22Rv1 (cell line): Measurements from ENCODE around the gene ME3.
"Not testable (repeated sequence)": the region's sequence is repeated elsewhere in the genome, so short reads cannot be mapped to it uniquely, and the experiment has no call there.

Source experiments
- H3K27ac ChIP-seq: fragments of 450-650 bp; 2 replicates; pipeline ENCODE4 v1.5.1; 2017
- ZFX ChIP-seq: fragments of 450-650 bp; IDR thresholded peaks from 2 replicates; pipeline ENCODE4 v1.6.1; 2017; ENCODE audit warnings: antibody characterized with exemption, borderline replicate concordance
- TF ChIP-seq, protein P1 (sequence below): fragments of 450-650 bp; IDR thresholded peaks from 2 replicates; pipeline ENCODE4 v1.5.1; 2017; ENCODE audit warnings: mild to moderate bottlenecking

The ME3 gene

DNA sequence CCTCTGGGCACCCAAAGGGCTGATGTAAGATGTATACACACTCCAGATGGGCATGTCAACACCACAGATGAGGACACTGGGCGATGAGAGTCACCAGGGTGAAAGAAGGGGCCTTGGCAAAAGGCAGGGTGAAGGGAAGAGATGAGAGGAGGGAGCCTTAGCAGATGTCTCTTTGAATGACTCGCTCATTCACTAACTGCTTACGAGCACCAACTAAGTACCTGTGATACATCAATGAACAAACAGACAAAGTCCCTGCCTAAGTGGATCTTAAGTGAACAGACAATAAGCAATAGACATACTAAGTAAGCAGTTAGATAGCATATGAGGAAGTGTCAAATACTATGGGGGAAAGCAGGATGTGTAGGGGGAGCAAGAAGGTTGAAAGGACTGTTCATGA, 7.5 kb downstream of the ME3 start:
- TF ChIP-seq, protein P1, sequence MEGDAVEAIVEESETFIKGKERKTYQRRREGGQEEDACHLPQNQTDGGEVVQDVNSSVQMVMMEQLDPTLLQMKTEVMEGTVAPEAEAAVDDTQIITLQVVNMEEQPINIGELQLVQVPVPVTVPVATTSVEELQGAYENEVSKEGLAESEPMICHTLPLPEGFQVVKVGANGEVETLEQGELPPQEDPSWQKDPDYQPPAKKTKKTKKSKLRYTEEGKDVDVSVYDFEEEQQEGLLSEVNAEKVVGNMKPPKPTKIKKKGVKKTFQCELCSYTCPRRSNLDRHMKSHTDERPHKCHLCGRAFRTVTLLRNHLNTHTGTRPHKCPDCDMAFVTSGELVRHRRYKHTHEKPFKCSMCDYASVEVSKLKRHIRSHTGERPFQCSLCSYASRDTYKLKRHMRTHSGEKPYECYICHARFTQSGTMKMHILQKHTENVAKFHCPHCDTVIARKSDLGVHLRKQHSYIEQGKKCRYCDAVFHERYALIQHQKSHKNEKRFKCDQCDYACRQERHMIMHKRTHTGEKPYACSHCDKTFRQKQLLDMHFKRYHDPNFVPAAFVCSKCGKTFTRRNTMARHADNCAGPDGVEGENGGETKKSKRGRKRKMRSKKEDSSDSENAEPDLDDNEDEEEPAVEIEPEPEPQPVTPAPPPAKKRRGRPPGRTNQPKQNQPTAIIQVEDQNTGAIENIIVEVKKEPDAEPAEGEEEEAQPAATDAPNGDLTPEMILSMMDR: no peak
- no peak for TF ChIP-seq ZFX
- no peak overlapping the region for H3K27ac ChIP-seq

DNA sequence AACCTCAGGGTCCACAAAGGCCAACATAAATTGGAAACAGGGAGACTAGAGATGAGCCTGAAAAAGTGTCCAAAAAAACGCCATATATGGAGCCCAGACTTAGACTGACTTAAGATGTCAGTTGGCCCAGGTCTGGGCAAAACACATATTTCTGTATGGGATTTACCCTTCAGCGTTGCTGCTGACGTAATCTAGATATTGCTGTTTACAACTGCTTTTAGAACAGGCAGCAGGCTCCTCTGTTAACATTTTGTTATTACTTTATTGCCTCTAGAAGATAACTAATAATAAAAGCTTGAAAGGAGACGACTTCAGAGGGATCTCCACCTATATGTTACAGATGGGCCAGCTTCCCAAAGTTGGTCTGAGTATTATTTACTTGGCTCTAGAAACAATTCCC, 8.7 kb downstream of the ME3 start:
- no peak for TF ChIP-seq ZFX
- no peak overlapping the region for H3K27ac ChIP-seq

DNA sequence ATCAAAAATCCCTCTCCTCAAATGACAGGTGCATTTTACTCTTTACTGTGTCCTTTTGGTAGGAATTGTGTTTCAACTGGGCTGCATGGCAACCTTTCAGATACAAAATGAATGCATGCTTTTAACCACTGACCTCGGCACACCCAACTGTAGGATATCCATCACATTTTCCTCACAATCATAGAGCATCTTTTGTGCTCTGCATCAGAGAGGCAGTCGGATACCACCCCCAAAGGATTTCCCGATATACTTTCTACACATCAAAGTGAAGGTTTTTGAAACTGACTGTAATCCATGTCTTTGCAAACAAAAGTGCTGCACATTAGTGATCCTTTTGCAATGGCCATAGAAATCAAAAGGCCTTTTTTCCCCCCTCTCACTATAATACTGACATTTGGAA, 9.1 kb downstream of the ME3 start:
- no peak for TF ChIP-seq ZFX
- TF ChIP-seq, protein P1: no peak
- H3K27ac ChIP-seq: no peak overlapping the region

DNA sequence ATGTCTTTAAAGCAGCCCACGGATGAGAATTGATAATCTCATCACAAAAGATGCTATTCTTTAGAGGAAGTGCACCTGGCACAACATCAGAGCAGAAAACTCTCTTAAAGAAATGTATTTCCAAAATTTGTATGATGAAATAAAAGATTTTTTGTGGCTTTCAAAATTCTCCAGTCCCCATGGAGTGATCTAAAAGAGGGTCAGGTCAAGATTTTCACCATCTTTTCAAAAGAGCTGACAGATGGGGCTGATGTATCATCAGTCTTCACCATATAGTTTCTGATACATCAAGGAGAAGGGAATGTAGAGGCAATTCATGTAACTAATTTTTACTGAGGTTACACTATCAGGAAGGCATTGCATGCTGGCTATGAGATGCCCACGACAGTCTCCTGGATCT, 11.7 kb downstream of the ME3 start:
- TF ChIP-seq, protein P1: no peak
- TF ChIP-seq ZFX: no peak
- H3K27ac ChIP-seq: no peak overlapping the region

DNA sequence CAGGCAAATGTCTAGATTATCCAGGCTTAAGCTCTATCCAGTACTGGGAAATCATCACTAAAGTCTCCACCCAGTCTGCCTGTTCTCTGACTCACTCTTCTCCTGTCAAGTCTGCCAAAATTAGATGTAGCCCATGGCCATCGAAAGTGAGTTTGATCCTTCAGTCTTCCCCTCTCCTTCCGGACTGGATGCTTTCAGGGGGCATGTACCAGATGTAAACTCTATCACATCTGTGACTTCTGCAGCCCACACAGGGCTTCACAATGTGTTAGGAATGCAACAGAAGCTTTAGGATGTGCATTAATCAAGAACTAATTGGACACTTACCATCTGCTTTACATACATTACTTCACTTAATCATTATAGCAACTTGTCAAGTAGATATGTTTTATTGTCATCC, 12.3 kb downstream of the ME3 start:
- TF ChIP-seq ZFX: no peak
- TF ChIP-seq, protein P1: no peak
- H3K27ac ChIP-seq: no peak overlapping the region

DNA sequence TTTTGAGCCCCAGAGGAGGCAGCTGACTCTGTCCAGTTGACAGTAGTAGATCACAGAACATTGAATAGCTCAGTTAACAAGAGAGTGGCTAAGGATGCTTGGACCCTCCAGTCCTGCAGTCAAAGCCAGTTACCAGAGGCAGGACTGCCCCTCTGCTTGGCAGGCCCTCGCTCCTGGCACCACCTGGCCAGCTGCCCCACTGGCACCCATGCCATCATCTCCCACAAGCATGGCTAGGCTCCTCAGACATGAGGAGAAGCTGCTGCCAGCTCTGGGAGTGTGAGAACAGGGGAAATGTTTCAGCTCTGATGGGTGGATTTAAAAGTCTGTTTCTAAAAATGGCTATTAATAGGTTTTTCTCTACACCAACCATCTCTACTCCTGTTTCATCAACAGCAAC, 13.9 kb downstream of the ME3 start:
- no peak for TF ChIP-seq ZFX
- TF ChIP-seq, protein P1: no peak
- no peak overlapping the region for H3K27ac ChIP-seq

DNA sequence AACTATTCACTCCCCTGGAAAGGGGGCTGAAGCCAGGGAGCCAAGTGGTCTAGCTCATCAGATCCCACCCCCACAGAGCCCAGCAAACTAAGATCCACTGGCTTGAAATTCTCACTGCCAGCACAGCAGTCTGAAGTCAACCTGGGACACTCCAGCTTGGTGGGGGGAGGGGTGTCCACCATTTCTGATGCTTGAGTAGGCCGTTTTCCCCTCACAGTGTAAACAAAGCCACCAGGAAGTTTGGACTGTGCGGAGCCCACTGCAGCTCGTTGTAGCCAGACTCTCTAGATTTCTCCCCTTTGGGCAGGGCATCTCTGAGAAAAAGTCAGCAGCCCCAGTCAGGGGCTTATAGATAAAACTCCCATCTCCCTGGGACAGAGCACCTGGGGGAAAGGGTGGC, 27.2 kb downstream of the ME3 start:
- H3K27ac ChIP-seq: not testable (repeated sequence)

DNA sequence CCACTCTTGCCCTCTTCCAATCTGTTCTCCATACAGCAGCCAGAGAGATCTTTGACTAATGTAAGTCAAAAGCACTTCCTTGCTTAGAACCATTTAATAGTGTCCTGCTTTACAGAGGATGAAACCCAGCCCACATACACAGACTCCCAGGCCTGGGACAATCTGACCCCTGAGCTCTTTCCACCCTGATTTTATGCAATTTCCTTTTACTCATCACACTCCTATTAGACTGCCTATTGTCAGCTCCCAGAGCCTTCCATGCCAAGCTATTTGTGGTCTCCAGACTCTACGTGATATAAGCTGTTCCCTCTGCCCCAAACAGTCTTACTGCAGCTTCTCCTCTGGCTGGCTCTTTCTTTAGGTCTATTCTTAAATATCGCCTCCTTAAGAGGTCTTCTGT, 28.1 kb downstream of the ME3 start:
- H3K27ac ChIP-seq: no peak overlapping the region
- TF ChIP-seq, protein P1: no peak
- no peak for TF ChIP-seq ZFX
